ENCODE data around the gene ARHGAP26. TPM values are rescaled to one million over a fixed set of nuclear protein-coding genes. Genes with fewer than 3 reads are reported as not detected.
A peak's percentile ranks its signal among the peaks of the same experiment; 100 is the strongest.

Gene ARHGAP26
- total RNA-seq, 5 donors from 2014 or later (not counting 1 experiment from before 2014, with no cell fraction given): 22.8 to 49.3 (median 28.3) TPM

- no peaks in the 10 kb centered on the region for H3K9me3 Mint-ChIP-seq
- H3K4me1 Mint-ChIP-seq: peaks cover 6 to 14% (median 9%) of the 10 kb centered on the region in 3 donors
- CTCF ChIA-PET: interaction anchor here (0.5 to 2.3 kb wide), 7 partner anchors 9 to 411 kb away, joined by 3 to 9 read pairs (median 4); no protein-coding TSS in a partner anchor
- Histone ChIP-seq H3K4me1 (ENCODE audit: control insufficient read depth in 1 of 2, extremely low read depth in 1 of 2, insufficient read depth in 2 of 2, low read length in 2 of 2) (no peaks in the 10 kb centered on the region), H3K27me3 (replicated peaks in 1 of 2; ENCODE audit: control insufficient read depth in 2 of 2, extremely low read depth in 1 of 2, insufficient read depth in 2 of 2, low read length in 1 of 2) (no peaks in the 10 kb centered on the region), H3K4me3 (ENCODE audit: control insufficient read depth in 1 of 2, extremely low read depth in 1 of 2, low read length in 1 of 2) (no peak overlapping the region), H3K27ac (ENCODE audit: low read length) (no peak overlapping the region), H3K36me3 (ENCODE audit: control insufficient read depth in 2 of 2, extremely low read depth in 1 of 2, insufficient read depth in 1 of 2, low read length in 1 of 2) (peaks cover 2 to 25% of the 10 kb centered on the region in 2 donors), H3K9me3 (no peaks in the 10 kb centered on the region)
- H3K27me3 Mint-ChIP-seq: no peaks in the 10 kb centered on the region
- no peak overlapping the region for H3K4me3 Mint-ChIP-seq
- peaks cover 11% of the 10 kb centered on the region for H3K36me3 Mint-ChIP-seq
- no peak for DNase-seq
- H3K27ac Mint-ChIP-seq: no peak overlapping the region
- ATAC-seq (replicated peaks in 1 of 4): no peak
- POLR2A ChIA-PET: no interaction called here
- 100% methylated on average over 1 of the region's 2 CpGs for WGBS (ENCODE audit: insufficient coverage)
These were observed 112.8 kb downstream of the ARHGAP26 start for GRCh38 chr5:142883025-142883424.

- Histone ChIP-seq H3K9me3 (no peaks in the 10 kb centered on the region), H3K27me3 (replicated peaks in 1 of 2; ENCODE audit: control insufficient read depth in 2 of 2, extremely low read depth in 1 of 2, insufficient read depth in 2 of 2, low read length in 1 of 2) (no peaks in the 10 kb centered on the region), H3K4me1 (ENCODE audit: control insufficient read depth in 1 of 2, extremely low read depth in 1 of 2, insufficient read depth in 2 of 2, low read length in 2 of 2) (no peaks in the 10 kb centered on the region), H3K36me3 (ENCODE audit: control insufficient read depth in 2 of 2, extremely low read depth in 1 of 2, insufficient read depth in 1 of 2, low read length in 1 of 2) (peaks cover 2 to 25% of the 10 kb centered on the region in 2 donors), H3K4me3 (ENCODE audit: control insufficient read depth in 1 of 2, extremely low read depth in 1 of 2, low read length in 1 of 2) (no peak overlapping the region), H3K27ac (ENCODE audit: low read length) (no peak overlapping the region)
- no peaks in the 10 kb centered on the region for H3K9me3 Mint-ChIP-seq
- H3K4me3 Mint-ChIP-seq: no peak overlapping the region
- no peaks in the 10 kb centered on the region for H3K27me3 Mint-ChIP-seq
- H3K36me3 Mint-ChIP-seq: peaks cover 11% of the 10 kb centered on the region
- no peak for DNase-seq
- H3K4me1 Mint-ChIP-seq: peaks cover 6 to 14% (median 11%) of the 10 kb centered on the region in 3 donors
- WGBS (ENCODE audit: insufficient coverage): no CpG with 5 or more reads among the region's 4 CpGs
- ChIA-PET POLR2A (interaction anchor here in 1 of 2 donors (0.6 kb wide), 1 partner anchor 125 kb away, joined by 3 read pairs; no protein-coding TSS in a partner anchor), CTCF (interaction anchor here (0.5 to 2.3 kb wide), 7 partner anchors 9 to 411 kb away, joined by 3 to 9 read pairs (median 4); no protein-coding TSS in a partner anchor)
- H3K27ac Mint-ChIP-seq: peak overlapping the region in 1 of 2 donors; percentile 4
- no peak for ATAC-seq (replicated peaks in 1 of 4)
These were observed 113.3 kb downstream of the ARHGAP26 start for GRCh38 chr5:142883438-142883837.

- H3K27ac Mint-ChIP-seq: no peak overlapping the region
- H3K4me3 ChIP-seq (ENCODE audit: control insufficient read depth in 1 of 2, extremely low read depth in 1 of 2, low read length in 1 of 2): no peak overlapping the region
- no peak for DNase-seq
- ChIA-PET POLR2A (interaction anchor here in 1 of 2 donors (0.6 kb wide), 1 partner anchor 126 kb away, joined by 3 read pairs; no protein-coding TSS in a partner anchor), CTCF (interaction anchor here (1.0 to 2.3 kb wide), 4 partner anchors 135 to 229 kb away, joined by 3 to 9 read pairs (median 5); no protein-coding TSS in a partner anchor)
- H3K4me1 ChIP-seq (ENCODE audit: control insufficient read depth in 1 of 2, extremely low read depth in 1 of 2, insufficient read depth in 2 of 2, low read length in 2 of 2): no peaks in the 10 kb centered on the region
- peaks cover 6 to 14% (median 13%) of the 10 kb centered on the region in 3 donors for H3K4me1 Mint-ChIP-seq
- no peaks in the 10 kb centered on the region for H3K9me3 ChIP-seq
- H3K27ac ChIP-seq (ENCODE audit: low read length): no peak overlapping the region
- H3K27me3 Mint-ChIP-seq: no peaks in the 10 kb centered on the region
- H3K27me3 ChIP-seq (replicated peaks in 1 of 2; ENCODE audit: control insufficient read depth in 2 of 2, extremely low read depth in 1 of 2, insufficient read depth in 2 of 2, low read length in 1 of 2): no peaks in the 10 kb centered on the region
- peaks cover 2 to 25% of the 10 kb centered on the region in 2 donors for H3K36me3 ChIP-seq (ENCODE audit: control insufficient read depth in 2 of 2, extremely low read depth in 1 of 2, insufficient read depth in 1 of 2, low read length in 1 of 2)
- H3K4me3 Mint-ChIP-seq: no peak overlapping the region
- H3K9me3 Mint-ChIP-seq: no peaks in the 10 kb centered on the region
- WGBS (ENCODE audit: insufficient coverage): no CpG with 5 or more reads among the region's 3 CpGs
- H3K36me3 Mint-ChIP-seq: peaks cover 11% of the 10 kb centered on the region
- ATAC-seq (replicated peaks in 1 of 4): no peak
These were observed 113.9 kb downstream of the ARHGAP26 start for GRCh38 chr5:142884029-142884428.

- ATAC-seq (replicated peaks in 1 of 4): no peak
- H3K27ac Mint-ChIP-seq: no peak overlapping the region
- DNase-seq: no peak
- Histone ChIP-seq H3K36me3 (ENCODE audit: control insufficient read depth in 2 of 2, extremely low read depth in 1 of 2, insufficient read depth in 1 of 2, low read length in 1 of 2) (peaks cover 2 to 19% of the 10 kb centered on the region in 2 donors), H3K27me3 (replicated peaks in 1 of 2; ENCODE audit: control insufficient read depth in 2 of 2, extremely low read depth in 1 of 2, insufficient read depth in 2 of 2, low read length in 1 of 2) (no peaks in the 10 kb centered on the region), H3K4me3 (ENCODE audit: control insufficient read depth in 1 of 2, extremely low read depth in 1 of 2, low read length in 1 of 2) (no peak overlapping the region), H3K27ac (ENCODE audit: low read length) (no peak overlapping the region), H3K9me3 (no peaks in the 10 kb centered on the region), H3K4me1 (ENCODE audit: control insufficient read depth in 1 of 2, extremely low read depth in 1 of 2, insufficient read depth in 2 of 2, low read length in 2 of 2) (no peaks in the 10 kb centered on the region)
- no peaks in the 10 kb centered on the region for H3K27me3 Mint-ChIP-seq
- WGBS (ENCODE audit: insufficient coverage): no CpG with 5 or more reads among the region's 2 CpGs
- ChIA-PET CTCF (interaction anchor here (0.6 to 1.2 kb wide), 5 partner anchors 137 to 1237 kb away, joined by 3 to 4 read pairs (median 3); no protein-coding TSS in a partner anchor), POLR2A (no interaction called here)
- H3K4me3 Mint-ChIP-seq: no peak overlapping the region
- H3K36me3 Mint-ChIP-seq: peaks cover 11% of the 10 kb centered on the region
- H3K9me3 Mint-ChIP-seq: no peaks in the 10 kb centered on the region
- H3K4me1 Mint-ChIP-seq: peaks cover 16 to 18% (median 17%) of the 10 kb centered on the region in 3 donors
These were observed 116.0 kb downstream of the ARHGAP26 start for GRCh38 chr5:142886211-142886610.

- H3K36me3 ChIP-seq (ENCODE audit: control insufficient read depth in 2 of 2, extremely low read depth in 1 of 2, insufficient read depth in 1 of 2, low read length in 1 of 2): peaks cover 2 to 13% of the 10 kb centered on the region in 2 donors
- WGBS (ENCODE audit: insufficient coverage): 100% methylated on average over 1 of the region's 2 CpGs
- no peak for ATAC-seq (replicated peaks in 1 of 4)
- ChIA-PET POLR2A (interaction anchor here in 1 of 2 donors (0.7 kb wide), 1 partner anchor 698 kb away, joined by 3 read pairs; no protein-coding TSS in a partner anchor), CTCF (interaction anchor here (0.6 to 3.4 kb wide), 5 partner anchors 138 to 1037 kb away, joined by 3 to 26 read pairs (median 4); no protein-coding TSS in a partner anchor)
- no peak overlapping the region for H3K4me3 ChIP-seq (ENCODE audit: control insufficient read depth in 1 of 2, extremely low read depth in 1 of 2, low read length in 1 of 2)
- no peaks in the 10 kb centered on the region for H3K27me3 ChIP-seq (replicated peaks in 1 of 2; ENCODE audit: control insufficient read depth in 2 of 2, extremely low read depth in 1 of 2, insufficient read depth in 2 of 2, low read length in 1 of 2)
- no peak overlapping the region for H3K4me3 Mint-ChIP-seq
- H3K9me3 Mint-ChIP-seq: no peaks in the 10 kb centered on the region
- peaks cover 16 to 19% (median 18%) of the 10 kb centered on the region in 3 donors for H3K4me1 Mint-ChIP-seq
- no peaks in the 10 kb centered on the region for H3K9me3 ChIP-seq
- no peak overlapping the region for H3K27ac ChIP-seq (ENCODE audit: low read length)
- DNase-seq: no peak
- H3K4me1 ChIP-seq (ENCODE audit: control insufficient read depth in 1 of 2, extremely low read depth in 1 of 2, insufficient read depth in 2 of 2, low read length in 2 of 2): no peaks in the 10 kb centered on the region
- peak overlapping the region in 1 of 2 donors; percentile 16 for H3K27ac Mint-ChIP-seq
- H3K36me3 Mint-ChIP-seq: peaks cover 11% of the 10 kb centered on the region
- H3K27me3 Mint-ChIP-seq: no peaks in the 10 kb centered on the region
These were observed 116.8 kb downstream of the ARHGAP26 start for GRCh38 chr5:142886956-142887355.

- CTCF ChIA-PET: interaction anchor here (0.5 to 3.4 kb wide), 33 partner anchors 8 to 936 kb away, joined by 3 to 51 read pairs (median 3); no protein-coding TSS in a partner anchor
- 100% methylated on average over 5 of the region's 9 CpGs for WGBS (ENCODE audit: insufficient coverage)
- no peaks in the 10 kb centered on the region for H3K27me3 Mint-ChIP-seq
- Histone ChIP-seq H3K4me1 (ENCODE audit: control insufficient read depth in 1 of 2, extremely low read depth in 1 of 2, insufficient read depth in 2 of 2, low read length in 2 of 2) (no peaks in the 10 kb centered on the region), H3K36me3 (ENCODE audit: control insufficient read depth in 2 of 2, extremely low read depth in 1 of 2, insufficient read depth in 1 of 2, low read length in 1 of 2) (peaks cover 0 to 4% of the 10 kb centered on the region in 2 donors), H3K27me3 (replicated peaks in 1 of 2; ENCODE audit: control insufficient read depth in 2 of 2, extremely low read depth in 1 of 2, insufficient read depth in 2 of 2, low read length in 1 of 2) (no peaks in the 10 kb centered on the region), H3K27ac (ENCODE audit: low read length) (no peak overlapping the region), H3K9me3 (no peaks in the 10 kb centered on the region), H3K4me3 (ENCODE audit: control insufficient read depth in 1 of 2, extremely low read depth in 1 of 2, low read length in 1 of 2) (no peak overlapping the region)
- ATAC-seq (replicated peaks in 1 of 4) (peak in 2 of 4 experiments; percentile 32 to 40), DNase-seq (peak in 3 of 35 experiments; percentile 8 to 54 (median 13))
- peaks cover 11% of the 10 kb centered on the region for H3K36me3 Mint-ChIP-seq
- peaks cover 15 to 19% (median 18%) of the 10 kb centered on the region in 3 donors for H3K4me1 Mint-ChIP-seq
- no peaks in the 10 kb centered on the region for H3K9me3 Mint-ChIP-seq
- POLR2A ChIA-PET: no interaction called here
- no peak overlapping the region for H3K4me3 Mint-ChIP-seq
- H3K27ac Mint-ChIP-seq: no peak overlapping the region
These were observed 118.4 kb downstream of the ARHGAP26 start for GRCh38 chr5:142888469-142889085.
